Measurements from ENCODE around the gene CD200.

CD200 gene

GRCh38 chr3:112302150-112302830 is 30.7 kb upstream of the CD200 start:
- TF ChIP-seq, protein P1, sequence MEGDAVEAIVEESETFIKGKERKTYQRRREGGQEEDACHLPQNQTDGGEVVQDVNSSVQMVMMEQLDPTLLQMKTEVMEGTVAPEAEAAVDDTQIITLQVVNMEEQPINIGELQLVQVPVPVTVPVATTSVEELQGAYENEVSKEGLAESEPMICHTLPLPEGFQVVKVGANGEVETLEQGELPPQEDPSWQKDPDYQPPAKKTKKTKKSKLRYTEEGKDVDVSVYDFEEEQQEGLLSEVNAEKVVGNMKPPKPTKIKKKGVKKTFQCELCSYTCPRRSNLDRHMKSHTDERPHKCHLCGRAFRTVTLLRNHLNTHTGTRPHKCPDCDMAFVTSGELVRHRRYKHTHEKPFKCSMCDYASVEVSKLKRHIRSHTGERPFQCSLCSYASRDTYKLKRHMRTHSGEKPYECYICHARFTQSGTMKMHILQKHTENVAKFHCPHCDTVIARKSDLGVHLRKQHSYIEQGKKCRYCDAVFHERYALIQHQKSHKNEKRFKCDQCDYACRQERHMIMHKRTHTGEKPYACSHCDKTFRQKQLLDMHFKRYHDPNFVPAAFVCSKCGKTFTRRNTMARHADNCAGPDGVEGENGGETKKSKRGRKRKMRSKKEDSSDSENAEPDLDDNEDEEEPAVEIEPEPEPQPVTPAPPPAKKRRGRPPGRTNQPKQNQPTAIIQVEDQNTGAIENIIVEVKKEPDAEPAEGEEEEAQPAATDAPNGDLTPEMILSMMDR (IDR thresholded peaks at IDR 0.05; ENCODE audit: insufficient read depth, low read length, missing control alignments), result no peak
- H3K4me3 ChIP-seq (ENCODE audit: low read depth, low read length), result peak overlapping the region; percentile 54
- CTCF ChIA-PET, result interaction anchor here (1.0 to 3.6 kb wide), 5 partner anchors 9 to 229 kb away, joined by 3 to 51 read pairs (median 12); partner anchors contain the start of gene SLC9C1
- DNase-seq (ENCODE audit: low read depth, low spot score), result no peak
- POLR2A ChIA-PET, result no interaction called here

GRCh38 chr3:112302881-112303763 is 29.8 kb upstream of the CD200 start:
- POLR2A ChIA-PET, result no interaction called here
- H3K4me3 ChIP-seq (ENCODE audit: low read depth, low read length), result peak overlapping the region; percentile 54
- CTCF ChIA-PET, result interaction anchor here (1.1 to 3.6 kb wide), 8 partner anchors 10 to 228 kb away, joined by 3 to 51 read pairs (median 9); partner anchors contain the start of gene SLC9C1
- no peak for DNase-seq (ENCODE audit: low read depth, low spot score)
- TF ChIP-seq, protein P1 (IDR thresholded peaks at IDR 0.05; ENCODE audit: insufficient read depth, low read length, missing control alignments), result no peak

DNA sequence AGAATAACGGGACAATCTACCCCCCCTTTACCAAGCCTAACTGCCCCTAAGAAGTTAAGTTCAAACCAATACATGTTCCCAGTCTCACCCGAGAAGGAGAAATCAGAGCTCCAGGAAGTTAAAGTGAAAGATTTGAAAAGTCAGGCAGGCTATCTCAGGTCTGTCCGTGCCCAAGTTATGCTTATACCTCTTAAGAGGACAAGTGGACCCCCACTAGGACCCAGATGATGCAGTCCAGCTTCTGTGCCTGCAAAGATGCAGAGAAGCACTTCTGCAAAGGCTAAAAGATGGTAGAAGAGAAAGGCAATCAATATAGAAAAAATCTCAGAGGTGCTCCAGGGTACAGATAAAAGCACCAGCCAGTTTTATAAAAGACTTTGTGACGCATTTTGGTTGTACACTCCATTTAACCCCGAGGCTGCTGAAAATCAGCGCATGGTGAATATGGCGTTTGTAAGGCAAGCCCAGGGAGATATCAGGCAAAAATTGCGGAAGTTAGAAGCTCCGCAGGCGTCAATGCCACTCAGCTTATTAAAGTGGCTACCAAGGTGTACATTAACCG is 29.1 kb upstream of the CD200 start:
- H3K4me3 ChIP-seq (ENCODE audit: low read depth, low read length), result peak overlapping the region; percentile 54
- CTCF ChIA-PET, result interaction anchor here (0.9 to 3.6 kb wide), 11 partner anchors 10 to 215 kb away, joined by 3 to 51 read pairs (median 5); partner anchors contain the start of gene SLC9C1
- DNase-seq (ENCODE audit: low read depth, low spot score), result no peak
- TF ChIP-seq, protein P1 (IDR thresholded peaks at IDR 0.05; ENCODE audit: insufficient read depth, low read length, missing control alignments), result no peak
- POLR2A ChIA-PET, result interaction anchor here (0.7 kb wide), 1 partner anchor 175 kb away, joined by 3 read pairs; no protein-coding TSS in a partner anchor

- ChIA-PET CTCF (interaction anchor here (0.7 to 3.6 kb wide), 12 partner anchors 9 to 330 kb away, joined by 3 to 51 read pairs (median 5); partner anchors contain the start of gene SLC9C1), POLR2A (interaction anchor here (0.7 kb wide), 1 partner anchor 176 kb away, joined by 3 read pairs; no protein-coding TSS in a partner anchor)
- TF ChIP-seq, protein P1 (IDR thresholded peaks at IDR 0.05; ENCODE audit: insufficient read depth, low read length, missing control alignments), result no peak
- no peak overlapping the region for H3K4me3 ChIP-seq (ENCODE audit: low read depth, low read length)
- DNase-seq (ENCODE audit: low read depth, low spot score), result no peak
Measured at GRCh38 chr3:112304611-112305010, 28.3 kb upstream of the CD200 start.

DNA sequence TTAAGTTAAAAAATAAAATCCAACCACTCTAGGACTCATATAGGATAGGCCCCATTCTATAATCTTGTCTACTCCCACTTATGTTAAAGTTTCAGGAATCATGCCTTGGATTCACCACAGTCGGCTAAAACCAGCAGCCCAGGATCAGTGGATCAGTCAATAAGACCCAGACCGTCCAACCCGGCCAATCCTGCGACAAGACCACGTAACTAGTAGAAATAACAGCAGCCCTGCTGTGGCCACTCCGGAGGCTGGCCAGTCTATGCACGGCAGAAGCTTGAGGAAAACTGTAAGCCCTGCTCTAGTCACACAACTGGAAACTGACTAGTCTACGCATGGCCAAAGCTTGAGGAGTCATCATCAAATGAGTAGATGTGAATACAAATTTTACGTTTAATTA is 26.1 kb upstream of the CD200 start:
- no peak for DNase-seq (ENCODE audit: low read depth, low spot score)
- H3K4me3 ChIP-seq (ENCODE audit: low read depth, low read length), result no peak overlapping the region
- POLR2A ChIA-PET, result no interaction called here
- TF ChIP-seq, protein P1 (IDR thresholded peaks at IDR 0.05; ENCODE audit: insufficient read depth, low read length, missing control alignments), result no peak
- CTCF ChIA-PET, result interaction anchor here (2.3 to 3.7 kb wide), 3 partner anchors 7 to 16 kb away, joined by 7 to 22 read pairs (median 14); partner anchors contain the start of gene SLC9C1
